SU-DHL-6 (cell line): ENCODE data around the gene DDX42.

Experiments
- CTCF ChIP-seq: fragments of 200-600 bp; sonication (generic); IDR thresholded peaks from one replicate; pipeline ENCODE4 v1.5.1; 2017; ENCODE audit warnings: antibody characterized with exemption, mild to moderate bottlenecking, low read length, moderate library complexity; ENCODE audit not compliant: insufficient read depth, poor library complexity, severe bottlenecking
- EZH2phosphoT487 ChIP-seq: fragments of 200-600 bp; sonication (generic), shearing (Covaris generic); conservative IDR thresholded peaks from 2 replicates; pipeline ENCODE4 v1.6.1; 2018; ENCODE audit warnings: mild to moderate bottlenecking, antibody characterized with exemption, low read length, moderate library complexity, mixed read lengths

DNA sequence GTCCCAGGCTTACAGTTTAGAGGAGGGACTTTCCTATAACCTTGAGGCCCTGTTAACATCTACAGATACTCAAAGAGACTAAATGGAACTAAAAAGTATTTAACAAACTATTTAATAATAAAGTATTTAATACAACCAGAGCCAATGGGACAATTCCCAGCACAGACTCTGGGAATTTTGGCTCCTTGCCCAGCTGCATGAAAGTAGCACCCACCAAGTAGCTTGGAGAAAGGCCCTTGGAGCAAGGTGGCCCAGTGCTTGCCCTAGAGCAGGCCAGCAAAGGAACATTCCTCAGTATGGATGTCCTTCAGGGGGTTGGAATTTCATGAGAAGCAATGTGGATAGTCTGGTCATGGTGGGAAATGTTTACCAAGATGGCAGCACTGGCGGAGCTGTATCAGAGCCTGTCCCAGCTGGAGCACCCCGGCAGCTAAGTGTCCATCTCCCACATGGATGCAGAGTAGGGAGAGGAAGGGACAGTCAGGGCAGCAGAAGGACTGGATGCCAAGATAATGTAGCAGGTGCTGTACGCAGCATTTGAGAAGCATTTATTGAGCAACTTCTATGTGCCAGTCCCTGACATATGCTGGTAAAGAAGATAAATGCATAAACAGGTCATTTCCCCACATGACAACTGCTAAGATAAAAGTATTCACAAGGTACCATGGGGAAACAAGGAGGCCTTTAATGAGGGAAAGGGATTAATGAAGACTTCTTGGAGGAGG is 73.7 kb downstream of the DDX42 start:
- TF ChIP-seq CTCF (no peak), EZH2phosphoT487 (no peak)
